ENCODE data around the gene TMEM154.

The TMEM154 gene

GRCh38 chr4:152679414-152680281 is at the start of gene TMEM154:
TMEM154 (minus strand) TSS chr4:152679997; CDS start chr4:152679933, 64 bp downstream.
- DNase-seq = no peak

GRCh38 chr4:152729466-152729865 is 49.7 kb upstream of the TMEM154 start:
- DNase-seq = no peak

- no peak for DNase-seq
These were observed 48.5 kb upstream of the TMEM154 start for GRCh38 chr4:152728343-152728742.

- DNase-seq = no peak
These were observed 48.0 kb upstream of the TMEM154 start for GRCh38 chr4:152727784-152728183.

GRCh38 chr4:152724494-152724893 is 44.7 kb upstream of the TMEM154 start:
- DNase-seq = no peak

- no peak for DNase-seq
These were observed 43.4 kb upstream of the TMEM154 start for GRCh38 chr4:152723236-152723635.

- DNase-seq = peak in 1 of 2 experiments; percentile 6
These were observed 40.2 kb upstream of the TMEM154 start for GRCh38 chr4:152719801-152720556.

- no peak for DNase-seq
These were observed 39.5 kb upstream of the TMEM154 start for GRCh38 chr4:152719291-152719690.

GRCh38 chr4:152715076-152715475 is 35.3 kb upstream of the TMEM154 start:
- no peak for DNase-seq

GRCh38 chr4:152713951-152714705 is 34.3 kb upstream of the TMEM154 start:
- DNase-seq = no peak

- no peak for DNase-seq
These were observed 30.1 kb upstream of the TMEM154 start for GRCh38 chr4:152709675-152710438.

- DNase-seq = no peak
These were observed 29.0 kb upstream of the TMEM154 start for GRCh38 chr4:152708796-152709195.

- DNase-seq = no peak
These were observed 28.6 kb upstream of the TMEM154 start for GRCh38 chr4:152708361-152708760.

- DNase-seq = no peak
These were observed 27.8 kb upstream of the TMEM154 start for GRCh38 chr4:152707632-152708031.

GRCh38 chr4:152705903-152706302 is 26.1 kb upstream of the TMEM154 start:
- no peak for DNase-seq

GRCh38 chr4:152704788-152705187 is 25.0 kb upstream of the TMEM154 start:
- DNase-seq = no peak

- DNase-seq = no peak
These were observed 20.4 kb upstream of the TMEM154 start for GRCh38 chr4:152700151-152700550.

GRCh38 chr4:152699313-152699712 is 19.5 kb upstream of the TMEM154 start:
- DNase-seq = no peak

GRCh38 chr4:152698089-152698499 is 18.3 kb upstream of the TMEM154 start:
- no peak for DNase-seq

- no peak for DNase-seq
These were observed 17.7 kb upstream of the TMEM154 start for GRCh38 chr4:152697284-152698088.

GRCh38 chr4:152696764-152697261 is 17.0 kb upstream of the TMEM154 start:
- no peak for DNase-seq
